GM12878 (cell line): ENCODE results near the gene DNMBP. TPM values are rescaled to one million over a fixed set of nuclear protein-coding genes. Genes with fewer than 3 reads are reported as not detected.

ENCODE experiments used
- BCL11A ChIP-seq: IDR thresholded peaks from 2 replicates; pipeline ENCODE4 v1.6.1; 2011; ENCODE audit warnings: low read depth, low read length
- CBX5 ChIP-seq: sonication (generic); IDR thresholded peaks from 2 replicates; pipeline ENCODE4 v1.6.1; 2016; ENCODE audit warnings: low read depth, moderate library complexity, mild to moderate bottlenecking, inconsistent platforms
- IKZF1 ChIP-seq: fragments of 450-650 bp; conservative IDR thresholded peaks from 2 replicates; pipeline ENCODE4 v1.6.1; 2017; ENCODE audit warnings: antibody characterized with exemption, mild to moderate bottlenecking
- IRF4 ChIP-seq: IDR thresholded peaks from 2 replicates; pipeline ENCODE4 v1.6.1; 2011; ENCODE audit warnings: low read depth, low read length
- JUNB ChIP-seq: IDR thresholded peaks from 2 replicates; pipeline ENCODE4 v1.6.1; 2016; ENCODE audit warnings: antibody characterized with exemption, mild to moderate bottlenecking
- NR2C1 ChIP-seq: fragments of 450-650 bp; IDR thresholded peaks from 2 replicates; pipeline ENCODE4 v1.6.1; 2017; ENCODE audit warnings: antibody characterized with exemption, mild to moderate bottlenecking, moderate library complexity
- PML ChIP-seq: IDR thresholded peaks from 2 replicates; pipeline ENCODE4 v1.6.1; 2012; ENCODE audit warnings: low read length, inconsistent platforms
- POLR2A ChIP-seq: IDR thresholded peaks from 2 replicates; pipeline ENCODE4 v1.6.1; 2011; ENCODE audit warnings: low read depth, mild to moderate bottlenecking, low read length
- POU2F2 ChIP-seq: IDR thresholded peaks from 3 replicates; pipeline ENCODE4 v1.6.1; 2011; ENCODE audit warnings: low read depth, mild to moderate bottlenecking, low read length, borderline replicate concordance
- RAD51 ChIP-seq: fragments of 450-650 bp; IDR thresholded peaks from 2 replicates; pipeline ENCODE4 v1.6.1; 2016; ENCODE audit warnings: moderate library complexity, mild to moderate bottlenecking, inconsistent platforms
- SP1 ChIP-seq: IDR thresholded peaks from one replicate; pipeline ENCODE4 v1.6.1; 2011; ENCODE audit warnings: low read depth, low read length
- STAT3 ChIP-seq: IDR thresholded peaks from 2 replicates; pipeline ENCODE4 v1.6.1; 2011; ENCODE audit warnings: low read depth, low read length, improper control_type of control experiment
- TAF1 ChIP-seq: IDR thresholded peaks from 2 replicates; pipeline ENCODE4 v1.6.1; 2011; ENCODE audit warnings: mild to moderate bottlenecking, low read depth, low read length, borderline replicate concordance
- TCF7 ChIP-seq: IDR thresholded peaks from 2 replicates; pipeline ENCODE4 v1.6.1; 2014; ENCODE audit warnings: antibody characterized with exemption, borderline replicate concordance
- polyA plus RNA-seq, 11 experiments: library from polyadenylated mRNA; depleted of rRNA in 4 of 11; unstranded in 6 of 11; stranded (reverse) in 5 of 11; fragments of >200 nt; fragmentation: Nextera tagmentation in 4 of 11; fragmentation: Illumina TruSeq in 1 of 11; extraction: Ambion mirVana in 4 of 11; extraction: Trizol in 1 of 11; gene quantifications; 1 replicate in 1 of 11; 2 replicates in 10 of 11; pipeline versions ENCODE4 v1.2.1 to v1.2.3, GENCODE V29; 2011 to 2016; ENCODE audit warnings: inconsistent platforms in 2 of 11, missing spikeins in 2 of 11, low read depth in 1 of 11
- total RNA-seq, 4 experiments: library from RNA; depleted of rRNA in 3 of 4; stranded (reverse); fragments of >200 nt in 3 of 4; fragmentation: Illumina TruSeq in 1 of 4; extraction: Trizol in 1 of 4; gene quantifications; 2 replicates each; pipeline versions ENCODE4 v1.2.1 to v1.2.3, GENCODE V29; 2013 to 2021
- TF ChIP-seq, protein P1 (sequence below): IDR thresholded peaks from 2 replicates; pipeline ENCODE4 v1.6.1; 2012; ENCODE audit warnings: improper control_type of control experiment, low read depth, low read length; ENCODE audit not compliant: insufficient replicate concordance
- TF ChIP-seq, protein P2 (sequence below): fragments of 450-650 bp; IDR thresholded peaks from 2 replicates; pipeline ENCODE4 v1.6.1; 2014; ENCODE audit warnings: mild to moderate bottlenecking
- TF ChIP-seq, protein P3 (sequence below): fragments of 450-650 bp; IDR thresholded peaks from 2 replicates; pipeline ENCODE4 v1.6.1; 2017; ENCODE audit warnings: low read depth, mild to moderate bottlenecking, moderate library complexity
- TF ChIP-seq, protein P4 (sequence below): fragments of 450-650 bp; IDR thresholded peaks from 2 replicates; pipeline ENCODE4 v1.6.1; 2017; ENCODE audit warnings: mild to moderate bottlenecking
- TF ChIP-seq, protein P5 (sequence below): fragments of 450-650 bp; IDR thresholded peaks from 2 replicates; pipeline ENCODE4 v1.6.1; 2018; ENCODE audit warnings: borderline replicate concordance, mild to moderate bottlenecking; ENCODE audit not compliant: partially characterized antibody

Gene DNMBP
- total and polyA plus RNA-seq, 10 of the 15 experiments (the other 5 are each of a cell fraction or from before 2014, with no cell fraction given) = 7.1 to 45.0 (median 22.0) TPM

DNA sequence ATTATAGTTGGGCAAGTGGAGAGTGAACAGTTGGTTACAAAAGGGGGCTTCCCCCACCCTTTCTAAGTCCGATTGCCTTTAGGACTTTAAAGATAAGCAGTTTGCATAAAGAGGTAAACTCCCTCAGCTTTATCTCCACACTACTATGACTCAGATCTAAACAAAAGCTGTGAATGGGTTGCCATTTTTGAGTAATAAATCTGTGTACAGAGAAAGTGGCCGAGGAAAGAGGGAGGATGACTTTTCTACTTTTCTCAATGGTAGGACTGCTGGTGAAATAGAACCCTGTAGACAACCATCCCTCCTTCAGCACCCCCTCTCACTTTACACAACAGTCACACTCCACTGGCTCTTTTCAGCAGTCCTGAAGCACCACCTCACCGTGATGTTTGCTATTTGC lies 71.2 kb downstream of the DNMBP start (continued):
- TF ChIP-seq, protein P1, sequence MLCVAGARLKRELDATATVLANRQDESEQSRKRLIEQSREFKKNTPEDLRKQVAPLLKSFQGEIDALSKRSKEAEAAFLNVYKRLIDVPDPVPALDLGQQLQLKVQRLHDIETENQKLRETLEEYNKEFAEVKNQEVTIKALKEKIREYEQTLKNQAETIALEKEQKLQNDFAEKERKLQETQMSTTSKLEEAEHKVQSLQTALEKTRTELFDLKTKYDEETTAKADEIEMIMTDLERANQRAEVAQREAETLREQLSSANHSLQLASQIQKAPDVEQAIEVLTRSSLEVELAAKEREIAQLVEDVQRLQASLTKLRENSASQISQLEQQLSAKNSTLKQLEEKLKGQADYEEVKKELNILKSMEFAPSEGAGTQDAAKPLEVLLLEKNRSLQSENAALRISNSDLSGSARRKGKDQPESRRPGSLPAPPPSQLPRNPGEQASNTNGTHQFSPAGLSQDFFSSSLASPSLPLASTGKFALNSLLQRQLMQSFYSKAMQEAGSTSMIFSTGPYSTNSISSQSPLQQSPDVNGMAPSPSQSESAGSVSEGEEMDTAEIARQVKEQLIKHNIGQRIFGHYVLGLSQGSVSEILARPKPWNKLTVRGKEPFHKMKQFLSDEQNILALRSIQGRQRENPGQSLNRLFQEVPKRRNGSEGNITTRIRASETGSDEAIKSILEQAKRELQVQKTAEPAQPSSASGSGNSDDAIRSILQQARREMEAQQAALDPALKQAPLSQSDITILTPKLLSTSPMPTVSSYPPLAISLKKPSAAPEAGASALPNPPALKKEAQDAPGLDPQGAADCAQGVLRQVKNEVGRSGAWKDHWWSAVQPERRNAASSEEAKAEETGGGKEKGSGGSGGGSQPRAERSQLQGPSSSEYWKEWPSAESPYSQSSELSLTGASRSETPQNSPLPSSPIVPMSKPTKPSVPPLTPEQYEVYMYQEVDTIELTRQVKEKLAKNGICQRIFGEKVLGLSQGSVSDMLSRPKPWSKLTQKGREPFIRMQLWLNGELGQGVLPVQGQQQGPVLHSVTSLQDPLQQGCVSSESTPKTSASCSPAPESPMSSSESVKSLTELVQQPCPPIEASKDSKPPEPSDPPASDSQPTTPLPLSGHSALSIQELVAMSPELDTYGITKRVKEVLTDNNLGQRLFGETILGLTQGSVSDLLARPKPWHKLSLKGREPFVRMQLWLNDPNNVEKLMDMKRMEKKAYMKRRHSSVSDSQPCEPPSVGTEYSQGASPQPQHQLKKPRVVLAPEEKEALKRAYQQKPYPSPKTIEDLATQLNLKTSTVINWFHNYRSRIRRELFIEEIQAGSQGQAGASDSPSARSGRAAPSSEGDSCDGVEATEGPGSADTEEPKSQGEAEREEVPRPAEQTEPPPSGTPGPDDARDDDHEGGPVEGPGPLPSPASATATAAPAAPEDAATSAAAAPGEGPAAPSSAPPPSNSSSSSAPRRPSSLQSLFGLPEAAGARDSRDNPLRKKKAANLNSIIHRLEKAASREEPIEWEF = no peak
- TF ChIP-seq TCF7 (peak; percentile 54; the same call in 1 of the 2 replicates), NR2C1 (no peak), STAT3 (no peak), SP1 (no peak), TAF1 (no peak), PML (no peak), BCL11A (peak; percentile 50; the same call in 1 of the 2 replicates), CBX5 (0 out of 2 replicates have a peak, but pooled peaks have one; percentile 51), POLR2A (no peak), RAD51 (peak; percentile 27; the same call in 1 of the 2 replicates), IRF4 (peak; percentile 77), POU2F2 (peak; percentile 92; the same call in 2 of the 3 replicates), JUNB (peak; percentile 96), IKZF1 (peak; percentile 56; the same call in 1 of the 2 replicates)
- TF ChIP-seq, protein P2, sequence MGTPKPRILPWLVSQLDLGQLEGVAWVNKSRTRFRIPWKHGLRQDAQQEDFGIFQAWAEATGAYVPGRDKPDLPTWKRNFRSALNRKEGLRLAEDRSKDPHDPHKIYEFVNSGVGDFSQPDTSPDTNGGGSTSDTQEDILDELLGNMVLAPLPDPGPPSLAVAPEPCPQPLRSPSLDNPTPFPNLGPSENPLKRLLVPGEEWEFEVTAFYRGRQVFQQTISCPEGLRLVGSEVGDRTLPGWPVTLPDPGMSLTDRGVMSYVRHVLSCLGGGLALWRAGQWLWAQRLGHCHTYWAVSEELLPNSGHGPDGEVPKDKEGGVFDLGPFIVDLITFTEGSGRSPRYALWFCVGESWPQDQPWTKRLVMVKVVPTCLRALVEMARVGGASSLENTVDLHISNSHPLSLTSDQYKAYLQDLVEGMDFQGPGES = no peak
- TF ChIP-seq, protein P3, sequence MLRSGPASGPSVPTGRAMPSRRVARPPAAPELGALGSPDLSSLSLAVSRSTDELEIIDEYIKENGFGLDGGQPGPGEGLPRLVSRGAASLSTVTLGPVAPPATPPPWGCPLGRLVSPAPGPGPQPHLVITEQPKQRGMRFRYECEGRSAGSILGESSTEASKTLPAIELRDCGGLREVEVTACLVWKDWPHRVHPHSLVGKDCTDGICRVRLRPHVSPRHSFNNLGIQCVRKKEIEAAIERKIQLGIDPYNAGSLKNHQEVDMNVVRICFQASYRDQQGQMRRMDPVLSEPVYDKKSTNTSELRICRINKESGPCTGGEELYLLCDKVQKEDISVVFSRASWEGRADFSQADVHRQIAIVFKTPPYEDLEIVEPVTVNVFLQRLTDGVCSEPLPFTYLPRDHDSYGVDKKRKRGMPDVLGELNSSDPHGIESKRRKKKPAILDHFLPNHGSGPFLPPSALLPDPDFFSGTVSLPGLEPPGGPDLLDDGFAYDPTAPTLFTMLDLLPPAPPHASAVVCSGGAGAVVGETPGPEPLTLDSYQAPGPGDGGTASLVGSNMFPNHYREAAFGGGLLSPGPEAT = peak; percentile 73; the same call in 1 of the 2 replicates
- TF ChIP-seq, protein P4, sequence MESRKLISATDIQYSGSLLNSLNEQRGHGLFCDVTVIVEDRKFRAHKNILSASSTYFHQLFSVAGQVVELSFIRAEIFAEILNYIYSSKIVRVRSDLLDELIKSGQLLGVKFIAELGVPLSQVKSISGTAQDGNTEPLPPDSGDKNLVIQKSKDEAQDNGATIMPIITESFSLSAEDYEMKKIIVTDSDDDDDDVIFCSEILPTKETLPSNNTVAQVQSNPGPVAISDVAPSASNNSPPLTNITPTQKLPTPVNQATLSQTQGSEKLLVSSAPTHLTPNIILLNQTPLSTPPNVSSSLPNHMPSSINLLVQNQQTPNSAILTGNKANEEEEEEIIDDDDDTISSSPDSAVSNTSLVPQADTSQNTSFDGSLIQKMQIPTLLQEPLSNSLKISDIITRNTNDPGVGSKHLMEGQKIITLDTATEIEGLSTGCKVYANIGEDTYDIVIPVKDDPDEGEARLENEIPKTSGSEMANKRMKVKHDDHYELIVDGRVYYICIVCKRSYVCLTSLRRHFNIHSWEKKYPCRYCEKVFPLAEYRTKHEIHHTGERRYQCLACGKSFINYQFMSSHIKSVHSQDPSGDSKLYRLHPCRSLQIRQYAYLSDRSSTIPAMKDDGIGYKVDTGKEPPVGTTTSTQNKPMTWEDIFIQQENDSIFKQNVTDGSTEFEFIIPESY = no peak
- TF ChIP-seq, protein P5, sequence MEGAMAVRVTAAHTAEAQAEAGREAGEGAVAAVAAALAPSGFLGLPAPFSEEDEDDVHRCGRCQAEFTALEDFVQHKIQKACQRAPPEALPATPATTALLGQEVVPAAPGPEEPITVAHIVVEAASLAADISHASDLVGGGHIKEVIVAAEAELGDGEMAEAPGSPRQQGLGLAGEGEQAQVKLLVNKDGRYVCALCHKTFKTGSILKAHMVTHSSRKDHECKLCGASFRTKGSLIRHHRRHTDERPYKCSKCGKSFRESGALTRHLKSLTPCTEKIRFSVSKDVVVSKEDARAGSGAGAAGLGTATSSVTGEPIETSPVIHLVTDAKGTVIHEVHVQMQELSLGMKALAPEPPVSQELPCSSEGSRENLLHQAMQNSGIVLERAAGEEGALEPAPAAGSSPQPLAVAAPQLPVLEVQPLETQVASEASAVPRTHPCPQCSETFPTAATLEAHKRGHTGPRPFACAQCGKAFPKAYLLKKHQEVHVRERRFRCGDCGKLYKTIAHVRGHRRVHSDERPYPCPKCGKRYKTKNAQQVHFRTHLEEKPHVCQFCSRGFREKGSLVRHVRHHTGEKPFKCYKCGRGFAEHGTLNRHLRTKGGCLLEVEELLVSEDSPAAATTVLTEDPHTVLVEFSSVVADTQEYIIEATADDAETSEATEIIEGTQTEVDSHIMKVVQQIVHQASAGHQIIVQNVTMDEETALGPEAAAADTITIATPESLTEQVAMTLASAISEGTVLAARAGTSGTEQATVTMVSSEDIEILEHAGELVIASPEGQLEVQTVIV = no peak
